ENCODE results near the gene RMI2. TPM values are rescaled to one million over a fixed set of nuclear protein-coding genes. Genes with fewer than 3 reads are reported as not detected.

Gene RMI2
- total and polyA plus RNA-seq, 9 of the 15 experiments (the other 6 are each of a cell fraction or from before 2014, with no cell fraction given) = 8.0 to 43.4 (median 32.5) TPM

GRCh38 chr16:11345040-11345862 lies at the start of gene RMI2 (continued):
- TF ChIP-seq ETS1 (conservative IDR thresholded peaks at IDR 0.05; ENCODE audit: control insufficient read depth, low read depth, low read length) (peak; percentile 64; the same call in 1 of the 2 replicates), HDAC1 (IDR thresholded peaks at IDR 0.05) (peak in 1 of 2 experiments; percentile 64; a peak in 1 of 4 replicates), POLR2A (conservative IDR thresholded peaks at IDR 0.05) (peak; percentile 63), KLF1 (tag; IDR thresholded peaks at IDR 0.05) (peak; percentile 91), RBFOX2 (IDR thresholded peaks at IDR 0.05; ENCODE audit: low read depth, low read length) (peak; percentile 94), HOXB6 (CRISPR knock-in tag; IDR thresholded peaks at IDR 0.05; ENCODE audit: borderline replicate concordance) (no peak), ZNF134 (CRISPR knock-in tag; conservative IDR thresholded peaks at IDR 0.05) (0 out of 2 replicates have a peak, but pooled peaks have one; percentile 58), CXXC5 (CRISPR knock-in tag; IDR thresholded peaks at IDR 0.05) (peak; percentile 90), THAP12 (CRISPR knock-in tag; IDR thresholded peaks at IDR 0.05) (peak; percentile 76; the same call in 1 of the 2 replicates), NBN (IDR thresholded peaks at IDR 0.05; ENCODE audit: low read depth) (peak; percentile 52; the same call in 1 of the 2 replicates), ELF1 (tag; IDR thresholded peaks at IDR 0.05) (peak; percentile 60), TAF7 (tag; IDR thresholded peaks at IDR 0.05) (no peak), MTA3 (IDR thresholded peaks at IDR 0.05; ENCODE audit: borderline replicate concordance) (peak; percentile 61; the same call in 1 of the 2 replicates), LCOR (CRISPR knock-in tag; IDR thresholded peaks at IDR 0.05) (peak; percentile 76; the same call in 1 of the 2 replicates), BRF2 (IDR thresholded peaks at IDR 0.05; ENCODE audit: borderline replicate concordance, insufficient read depth, insufficient read length) (no peak), ASH1L (IDR thresholded peaks at IDR 0.05; ENCODE audit: borderline replicate concordance, low read depth, partially characterized antibody) (peak; percentile 85), SIN3A (IDR thresholded peaks at IDR 0.05; ENCODE audit: borderline replicate concordance in 2 of 2, control insufficient read depth in 1 of 2, low read depth in 2 of 2, low read length in 2 of 2) (peak in 1 of 2 experiments; percentile 59; a peak in 2 of 4 replicates), PKNOX1 (IDR thresholded peaks at IDR 0.05) (peak; percentile 98), E2F4 (CRISPR knock-in tag; IDR thresholded peaks at IDR 0.05; ENCODE audit: low read depth) (peak; percentile 95)
